ENCODE data around the gene SHH.

The SHH gene

DNA sequence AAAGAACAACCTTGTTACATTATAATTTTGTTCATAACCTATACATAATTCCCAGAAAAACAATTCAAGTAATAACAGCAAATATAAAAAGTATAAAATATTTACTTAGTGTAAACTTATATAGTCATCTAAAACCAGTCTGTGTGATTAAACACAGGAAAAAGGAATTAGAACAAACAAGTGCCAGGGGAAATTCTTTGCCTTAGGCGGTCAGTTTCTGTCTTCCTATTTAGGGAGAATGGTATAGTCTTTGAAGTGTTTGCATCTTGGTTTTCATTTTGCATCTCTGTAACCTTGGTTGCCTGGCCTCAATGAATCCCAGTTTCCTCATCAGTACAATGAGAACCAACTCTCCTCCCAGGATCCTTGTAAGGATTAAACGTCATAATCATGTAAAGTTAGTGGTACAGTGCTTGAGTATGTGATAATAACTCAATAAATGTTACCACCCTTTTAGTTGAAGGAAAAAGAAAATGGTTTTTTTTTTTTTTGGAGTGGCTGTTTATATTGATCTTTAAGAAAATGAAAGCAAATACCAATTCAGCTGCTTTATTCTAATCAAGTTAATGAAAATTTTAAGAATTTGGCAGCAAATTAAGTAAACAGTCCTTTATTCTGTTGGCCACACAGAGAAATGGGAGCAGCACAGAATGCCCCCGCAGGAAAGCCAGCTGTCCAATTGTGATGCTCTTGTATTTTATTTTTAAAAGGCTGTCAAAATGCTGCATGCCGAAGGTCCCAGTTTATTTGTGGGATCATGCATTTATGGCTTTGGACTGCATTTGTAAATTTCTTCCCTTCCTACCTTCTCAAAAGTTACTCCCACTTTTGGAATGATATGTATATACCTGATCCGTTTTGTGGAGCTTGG is 61.8 kb downstream of the SHH start:
- H3K27ac ChIP-seq = no peak overlapping the region
- no peak for DNase-seq (ENCODE audit: low read depth, low spot score)
